Uterus (tissue), 2 donors: ENCODE data around the gene SET.

Experiments
- POLR2A ChIP-seq, 2 donors: fragments of 450-650 bp; IDR thresholded peaks; one replicate each; pipeline ENCODE4 v1.6.1; 2016; ENCODE audit warnings: antibody characterized with exemption in 2 of 2, mild to moderate bottlenecking in 1 of 2, moderate library complexity in 1 of 2
- TF ChIP-seq, protein P1 (sequence below), 4 experiments: fragments of 200-600 bp in 2 of 4; fragments of 450-650 bp in 2 of 4; sonication (generic) in 2 of 4; IDR thresholded peaks; one replicate each; pipeline ENCODE4 v1.5.1; 2016 to 2019; ENCODE audit warnings: antibody characterized with exemption in 4 of 4, mild to moderate bottlenecking in 2 of 4, moderate library complexity in 1 of 4

DNA sequence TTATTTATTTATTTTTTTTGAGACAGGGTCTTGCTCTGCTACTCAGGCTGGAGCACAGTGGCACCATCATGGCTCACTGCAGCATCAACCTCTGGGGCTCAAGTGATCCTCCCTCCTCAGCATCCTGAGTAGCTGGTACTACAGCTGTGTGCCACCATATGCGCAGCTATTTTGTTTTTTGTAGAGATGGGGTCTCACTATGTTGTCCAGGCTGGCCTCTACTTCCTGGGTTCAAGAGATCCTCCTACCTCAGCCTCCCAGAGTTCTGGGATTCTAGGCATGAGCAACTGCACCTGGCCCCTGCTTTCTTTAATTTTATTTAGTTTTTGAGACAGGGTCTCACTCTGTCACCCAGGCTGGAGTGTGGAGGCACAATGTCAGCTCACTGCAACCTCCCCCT lies 54.4 kb downstream of the SET start:
- TF ChIP-seq, protein P1, sequence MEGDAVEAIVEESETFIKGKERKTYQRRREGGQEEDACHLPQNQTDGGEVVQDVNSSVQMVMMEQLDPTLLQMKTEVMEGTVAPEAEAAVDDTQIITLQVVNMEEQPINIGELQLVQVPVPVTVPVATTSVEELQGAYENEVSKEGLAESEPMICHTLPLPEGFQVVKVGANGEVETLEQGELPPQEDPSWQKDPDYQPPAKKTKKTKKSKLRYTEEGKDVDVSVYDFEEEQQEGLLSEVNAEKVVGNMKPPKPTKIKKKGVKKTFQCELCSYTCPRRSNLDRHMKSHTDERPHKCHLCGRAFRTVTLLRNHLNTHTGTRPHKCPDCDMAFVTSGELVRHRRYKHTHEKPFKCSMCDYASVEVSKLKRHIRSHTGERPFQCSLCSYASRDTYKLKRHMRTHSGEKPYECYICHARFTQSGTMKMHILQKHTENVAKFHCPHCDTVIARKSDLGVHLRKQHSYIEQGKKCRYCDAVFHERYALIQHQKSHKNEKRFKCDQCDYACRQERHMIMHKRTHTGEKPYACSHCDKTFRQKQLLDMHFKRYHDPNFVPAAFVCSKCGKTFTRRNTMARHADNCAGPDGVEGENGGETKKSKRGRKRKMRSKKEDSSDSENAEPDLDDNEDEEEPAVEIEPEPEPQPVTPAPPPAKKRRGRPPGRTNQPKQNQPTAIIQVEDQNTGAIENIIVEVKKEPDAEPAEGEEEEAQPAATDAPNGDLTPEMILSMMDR (IDR thresholded peaks at IDR 0.05): no peak
- no peak for TF ChIP-seq POLR2A (IDR thresholded peaks at IDR 0.05)
